Measurements from ENCODE around the gene BAAT. TPM values are rescaled to one million over a fixed set of nuclear protein-coding genes. Genes with fewer than 3 reads are reported as not detected.
A peak's percentile ranks its signal among the peaks of the same experiment; 100 is the strongest.

BAAT gene
- total and polyA plus RNA-seq, 9 of the 15 experiments (the other 6 are each of a cell fraction or from before 2014, with no cell fraction given): 0.17 to 0.76 (median 0.32) TPM

- TF ChIP-seq ZNF717 (CRISPR knock-in tag; IDR thresholded peaks at IDR 0.05): no peak
- no peak for TF ChIP-seq ZBTB1 (CRISPR knock-in tag; IDR thresholded peaks at IDR 0.05; ENCODE audit: borderline replicate concordance, low read depth)
- TF ChIP-seq KLF6 (CRISPR knock-in tag; IDR thresholded peaks at IDR 0.05; ENCODE audit: borderline replicate concordance): no peak
- no peak for TF ChIP-seq TCF7 (IDR thresholded peaks at IDR 0.05; ENCODE audit: borderline replicate concordance)
- TF ChIP-seq C11orf30 (IDR thresholded peaks at IDR 0.05; ENCODE audit: low read depth): 0 out of 2 replicates have a peak, but pooled peaks have one; percentile 5
- TF ChIP-seq FOS (IDR thresholded peaks at IDR 0.05; ENCODE audit: extremely low read depth, insufficient read length): no peak
- TF ChIP-seq TEAD1 (CRISPR knock-in tag; IDR thresholded peaks at IDR 0.05): no peak
- TF ChIP-seq NR2C1 (IDR thresholded peaks at IDR 0.05): no peak
- TF ChIP-seq NR2C1 (tag; IDR thresholded peaks at IDR 0.05): no peak
- TF ChIP-seq, protein P1, sequence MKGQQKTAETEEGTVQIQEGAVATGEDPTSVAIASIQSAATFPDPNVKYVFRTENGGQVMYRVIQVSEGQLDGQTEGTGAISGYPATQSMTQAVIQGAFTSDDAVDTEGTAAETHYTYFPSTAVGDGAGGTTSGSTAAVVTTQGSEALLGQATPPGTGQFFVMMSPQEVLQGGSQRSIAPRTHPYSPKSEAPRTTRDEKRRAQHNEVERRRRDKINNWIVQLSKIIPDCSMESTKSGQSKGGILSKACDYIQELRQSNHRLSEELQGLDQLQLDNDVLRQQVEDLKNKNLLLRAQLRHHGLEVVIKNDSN (CRISPR knock-in tag; IDR thresholded peaks at IDR 0.05): no peak
- no peak for TF ChIP-seq ZNF695 (CRISPR knock-in tag; IDR thresholded peaks at IDR 0.05)
- no peak for TF ChIP-seq RBM15 (IDR thresholded peaks at IDR 0.05; ENCODE audit: insufficient read depth, low read length)
- TF ChIP-seq FOSL1 (tag; conservative IDR thresholded peaks at IDR 0.05): no peak
- TF ChIP-seq GATAD2B (IDR thresholded peaks at IDR 0.05; ENCODE audit: borderline replicate concordance): 0 out of 2 replicates have a peak, but pooled peaks have one; percentile 38
- TF ChIP-seq SIX5 (IDR thresholded peaks at IDR 0.05; ENCODE audit: borderline replicate concordance in 1 of 2, insufficient read depth in 1 of 2, low read depth in 1 of 2, low read length in 2 of 2): no peak
These were observed 72.9 kb downstream of the BAAT start (continued) for GRCh38 chr9:101311758-101312420.

All from K562 (cell line).